Measurements from ENCODE around the gene E2F2. TPM values are rescaled to one million over a fixed set of nuclear protein-coding genes. Genes with fewer than 3 reads are reported as not detected.

The E2F2 gene
- total and polyA plus RNA-seq, 2 of the 13 experiments (the other 11 are each of a cell fraction or from before 2014, with no cell fraction given), result 0.65 to 6.6 TPM

DNA sequence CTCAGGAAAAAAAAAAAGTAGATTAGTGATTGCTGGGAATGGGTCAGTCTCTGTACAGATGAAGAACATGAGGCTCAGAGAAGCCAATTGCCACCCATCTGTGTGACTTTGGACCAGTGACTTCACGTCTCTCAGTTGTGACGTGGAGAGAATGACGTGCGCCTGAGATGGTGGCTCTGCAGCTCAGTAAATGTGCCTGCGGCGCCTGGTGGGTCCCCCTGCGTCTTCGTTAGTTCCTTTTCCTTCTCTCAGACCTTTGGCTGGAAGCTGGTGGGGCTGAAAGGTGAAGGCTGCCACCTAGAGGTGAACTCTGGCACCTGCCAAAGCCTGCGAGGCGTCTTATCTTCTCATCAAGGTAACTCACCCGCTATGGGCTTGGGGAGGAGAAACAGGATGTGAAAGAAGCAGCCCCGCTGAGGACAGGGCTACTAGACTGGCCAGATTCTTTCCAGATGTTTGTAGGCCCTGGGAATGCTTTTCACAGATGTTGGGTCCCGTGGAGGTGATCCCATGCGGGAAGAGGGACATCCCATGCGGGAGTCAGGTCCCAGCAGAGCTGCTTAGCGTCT, 8.7 kb upstream of the E2F2 start (continued):
- 0 out of 2 replicates have a peak, but pooled peaks have one; percentile 51 for TF ChIP-seq KLF13 (CRISPR knock-in tag; IDR thresholded peaks at IDR 0.05)
- peak; percentile 45; the same call in 1 of the 2 replicates for TF ChIP-seq TBX2 (CRISPR knock-in tag; IDR thresholded peaks at IDR 0.05; ENCODE audit: borderline replicate concordance)
- TF ChIP-seq PHF5A (CRISPR knock-in tag; IDR thresholded peaks at IDR 0.05; ENCODE audit: low read depth, unreplicated experiment), result peak; percentile 50
- TF ChIP-seq ZNF3 (CRISPR knock-in tag; IDR thresholded peaks at IDR 0.05), result no peak
- TF ChIP-seq, protein P1, sequence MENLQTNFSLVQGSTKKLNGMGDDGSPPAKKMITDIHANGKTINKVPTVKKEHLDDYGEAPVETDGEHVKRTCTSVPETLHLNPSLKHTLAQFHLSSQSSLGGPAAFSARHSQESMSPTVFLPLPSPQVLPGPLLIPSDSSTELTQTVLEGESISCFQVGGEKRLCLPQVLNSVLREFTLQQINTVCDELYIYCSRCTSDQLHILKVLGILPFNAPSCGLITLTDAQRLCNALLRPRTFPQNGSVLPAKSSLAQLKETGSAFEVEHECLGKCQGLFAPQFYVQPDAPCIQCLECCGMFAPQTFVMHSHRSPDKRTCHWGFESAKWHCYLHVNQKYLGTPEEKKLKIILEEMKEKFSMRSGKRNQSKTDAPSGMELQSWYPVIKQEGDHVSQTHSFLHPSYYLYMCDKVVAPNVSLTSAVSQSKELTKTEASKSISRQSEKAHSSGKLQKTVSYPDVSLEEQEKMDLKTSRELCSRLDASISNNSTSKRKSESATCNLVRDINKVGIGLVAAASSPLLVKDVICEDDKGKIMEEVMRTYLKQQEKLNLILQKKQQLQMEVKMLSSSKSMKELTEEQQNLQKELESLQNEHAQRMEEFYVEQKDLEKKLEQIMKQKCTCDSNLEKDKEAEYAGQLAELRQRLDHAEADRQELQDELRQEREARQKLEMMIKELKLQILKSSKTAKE (CRISPR knock-in tag; IDR thresholded peaks at IDR 0.05; ENCODE audit: borderline replicate concordance), result no peak
- TF ChIP-seq ZNF792 (CRISPR knock-in tag; IDR thresholded peaks at IDR 0.05), result 0 out of 2 replicates have a peak, but pooled peaks have one; percentile 50
- TF ChIP-seq, protein P2, sequence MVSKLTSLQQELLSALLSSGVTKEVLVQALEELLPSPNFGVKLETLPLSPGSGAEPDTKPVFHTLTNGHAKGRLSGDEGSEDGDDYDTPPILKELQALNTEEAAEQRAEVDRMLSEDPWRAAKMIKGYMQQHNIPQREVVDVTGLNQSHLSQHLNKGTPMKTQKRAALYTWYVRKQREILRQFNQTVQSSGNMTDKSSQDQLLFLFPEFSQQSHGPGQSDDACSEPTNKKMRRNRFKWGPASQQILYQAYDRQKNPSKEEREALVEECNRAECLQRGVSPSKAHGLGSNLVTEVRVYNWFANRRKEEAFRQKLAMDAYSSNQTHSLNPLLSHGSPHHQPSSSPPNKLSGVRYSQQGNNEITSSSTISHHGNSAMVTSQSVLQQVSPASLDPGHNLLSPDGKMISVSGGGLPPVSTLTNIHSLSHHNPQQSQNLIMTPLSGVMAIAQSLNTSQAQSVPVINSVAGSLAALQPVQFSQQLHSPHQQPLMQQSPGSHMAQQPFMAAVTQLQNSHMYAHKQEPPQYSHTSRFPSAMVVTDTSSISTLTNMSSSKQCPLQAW (CRISPR knock-in tag; IDR thresholded peaks at IDR 0.05), result peak; percentile 77; the same call in 1 of the 2 replicates
- no peak for TF ChIP-seq MAZ (IDR thresholded peaks at IDR 0.05; ENCODE audit: borderline replicate concordance, low read depth, low read length)
- peak; percentile 71 for TF ChIP-seq MAZ (CRISPR knock-in tag; IDR thresholded peaks at IDR 0.05; ENCODE audit: low read depth)
- TF ChIP-seq ZSCAN9 (CRISPR knock-in tag; IDR thresholded peaks at IDR 0.05; ENCODE audit: borderline replicate concordance), result 0 out of 2 replicates have a peak, but pooled peaks have one; percentile 45
- TF ChIP-seq ZKSCAN1 (IDR thresholded peaks at IDR 0.05; ENCODE audit: low read length), result 0 out of 2 replicates have a peak, but pooled peaks have one; percentile 22
- peak; percentile 60; the same call in 1 of the 2 replicates for TF ChIP-seq ZNF614 (CRISPR knock-in tag; IDR thresholded peaks at IDR 0.05; ENCODE audit: borderline replicate concordance)
- peak; percentile 52; the same call in 1 of the 2 replicates for TF ChIP-seq PHF21A (CRISPR knock-in tag; IDR thresholded peaks at IDR 0.05)
- TF ChIP-seq, protein P3, sequence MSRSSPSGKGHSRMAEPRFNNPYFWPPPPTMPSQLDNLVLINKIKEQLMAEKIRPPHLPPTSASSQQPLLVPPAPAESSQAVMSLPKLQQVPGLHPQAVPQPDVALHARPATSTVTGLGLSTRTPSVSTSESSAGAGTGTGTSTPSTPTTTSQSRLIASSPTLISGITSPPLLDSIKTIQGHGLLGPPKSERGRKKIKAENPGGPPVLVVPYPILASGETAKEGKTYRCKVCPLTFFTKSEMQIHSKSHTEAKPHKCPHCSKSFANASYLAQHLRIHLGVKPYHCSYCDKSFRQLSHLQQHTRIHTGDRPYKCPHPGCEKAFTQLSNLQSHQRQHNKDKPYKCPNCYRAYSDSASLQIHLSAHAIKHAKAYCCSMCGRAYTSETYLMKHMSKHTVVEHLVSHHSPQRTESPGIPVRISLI (CRISPR knock-in tag; IDR thresholded peaks at IDR 0.05; ENCODE audit: borderline replicate concordance), result peak; percentile 57; the same call in 1 of the 2 replicates
- peak; percentile 54; the same call in 1 of the 2 replicates for TF ChIP-seq RXRB (CRISPR knock-in tag; IDR thresholded peaks at IDR 0.05; ENCODE audit: borderline replicate concordance)
- peak; percentile 56; the same call in 1 of the 2 replicates for TF ChIP-seq ZKSCAN8 (CRISPR knock-in tag; IDR thresholded peaks at IDR 0.05; ENCODE audit: borderline replicate concordance)
- peak; percentile 55; the same call in 1 of the 2 replicates for TF ChIP-seq ZMYM3 (CRISPR knock-in tag; IDR thresholded peaks at IDR 0.05)
- 0 out of 2 replicates have a peak, but pooled peaks have one; percentile 18 for TF ChIP-seq ELF3 (CRISPR knock-in tag; IDR thresholded peaks at IDR 0.05)
- TF ChIP-seq, protein P4, sequence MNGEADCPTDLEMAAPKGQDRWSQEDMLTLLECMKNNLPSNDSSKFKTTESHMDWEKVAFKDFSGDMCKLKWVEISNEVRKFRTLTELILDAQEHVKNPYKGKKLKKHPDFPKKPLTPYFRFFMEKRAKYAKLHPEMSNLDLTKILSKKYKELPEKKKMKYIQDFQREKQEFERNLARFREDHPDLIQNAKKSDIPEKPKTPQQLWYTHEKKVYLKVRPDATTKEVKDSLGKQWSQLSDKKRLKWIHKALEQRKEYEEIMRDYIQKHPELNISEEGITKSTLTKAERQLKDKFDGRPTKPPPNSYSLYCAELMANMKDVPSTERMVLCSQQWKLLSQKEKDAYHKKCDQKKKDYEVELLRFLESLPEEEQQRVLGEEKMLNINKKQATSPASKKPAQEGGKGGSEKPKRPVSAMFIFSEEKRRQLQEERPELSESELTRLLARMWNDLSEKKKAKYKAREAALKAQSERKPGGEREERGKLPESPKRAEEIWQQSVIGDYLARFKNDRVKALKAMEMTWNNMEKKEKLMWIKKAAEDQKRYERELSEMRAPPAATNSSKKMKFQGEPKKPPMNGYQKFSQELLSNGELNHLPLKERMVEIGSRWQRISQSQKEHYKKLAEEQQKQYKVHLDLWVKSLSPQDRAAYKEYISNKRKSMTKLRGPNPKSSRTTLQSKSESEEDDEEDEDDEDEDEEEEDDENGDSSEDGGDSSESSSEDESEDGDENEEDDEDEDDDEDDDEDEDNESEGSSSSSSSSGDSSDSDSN (CRISPR knock-in tag; IDR thresholded peaks at IDR 0.05), result peak; percentile 37; the same call in 1 of the 2 replicates
- TF ChIP-seq, protein P5, sequence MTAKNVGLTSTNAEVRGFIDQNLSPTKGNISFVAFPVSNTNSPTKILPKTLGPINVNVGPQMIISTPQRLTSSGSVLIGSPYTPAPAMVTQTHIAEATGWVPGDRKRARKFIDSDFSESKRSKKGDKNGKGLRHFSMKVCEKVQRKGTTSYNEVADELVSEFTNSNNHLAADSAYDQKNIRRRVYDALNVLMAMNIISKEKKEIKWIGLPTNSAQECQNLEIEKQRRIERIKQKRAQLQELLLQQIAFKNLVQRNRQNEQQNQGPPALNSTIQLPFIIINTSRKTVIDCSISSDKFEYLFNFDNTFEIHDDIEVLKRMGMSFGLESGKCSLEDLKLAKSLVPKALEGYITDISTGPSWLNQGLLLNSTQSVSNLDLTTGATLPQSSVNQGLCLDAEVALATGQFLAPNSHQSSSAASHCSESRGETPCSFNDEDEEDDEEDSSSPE (CRISPR knock-in tag; IDR thresholded peaks at IDR 0.05), result 0 out of 2 replicates have a peak, but pooled peaks have one; percentile 34
- TF ChIP-seq ZNF773 (CRISPR knock-in tag; IDR thresholded peaks at IDR 0.05; ENCODE audit: borderline replicate concordance), result no peak

All from HepG2 (cell line).